Measurements from ENCODE around the gene NEBL.

NEBL gene

GRCh38 chr10:20919481-20919880 is 22.4 kb upstream of the NEBL start:
- TF ChIP-seq CTCF (IDR thresholded peaks at IDR 0.05) (no peak), ZFX (IDR thresholded peaks at IDR 0.05; ENCODE audit: borderline replicate concordance) (no peak)
- H3K27ac ChIP-seq, result no peak overlapping the region

- TF ChIP-seq CTCF (IDR thresholded peaks at IDR 0.05) (no peak), ZFX (IDR thresholded peaks at IDR 0.05; ENCODE audit: borderline replicate concordance) (no peak)
- no peak overlapping the region for H3K27ac ChIP-seq
Observed at GRCh38 chr10:20916976-20917375, 19.9 kb upstream of the NEBL start.

GRCh38 chr10:20912969-20913368 is 15.9 kb upstream of the NEBL start:
- TF ChIP-seq ZFX (IDR thresholded peaks at IDR 0.05; ENCODE audit: borderline replicate concordance) (no peak), CTCF (IDR thresholded peaks at IDR 0.05) (no peak)
- H3K27ac ChIP-seq, result no peak overlapping the region

- H3K27ac ChIP-seq, result no peak overlapping the region
- TF ChIP-seq CTCF (IDR thresholded peaks at IDR 0.05) (no peak), ZFX (IDR thresholded peaks at IDR 0.05; ENCODE audit: borderline replicate concordance) (no peak)
Observed at GRCh38 chr10:20911626-20912025, 14.5 kb upstream of the NEBL start.

- TF ChIP-seq ZFX (IDR thresholded peaks at IDR 0.05; ENCODE audit: borderline replicate concordance) (no peak), CTCF (IDR thresholded peaks at IDR 0.05) (no peak)
- no peak overlapping the region for H3K27ac ChIP-seq
Observed at GRCh38 chr10:20909801-20910200, 12.7 kb upstream of the NEBL start.

- H3K27ac ChIP-seq, result no peak overlapping the region
- TF ChIP-seq ZFX (IDR thresholded peaks at IDR 0.05; ENCODE audit: borderline replicate concordance), result no peak
- no peak for TF ChIP-seq CTCF (IDR thresholded peaks at IDR 0.05)
Observed at GRCh38 chr10:20908391-20908790, 11.3 kb upstream of the NEBL start.

GRCh38 chr10:20903635-20904390 is 6.7 kb upstream of the NEBL start:
- TF ChIP-seq CTCF (IDR thresholded peaks at IDR 0.05) (no peak), ZFX (IDR thresholded peaks at IDR 0.05; ENCODE audit: borderline replicate concordance) (no peak)
- no peak overlapping the region for H3K27ac ChIP-seq
